ENCODE data around the gene SLC30A3.

SLC30A3 gene

DNA sequence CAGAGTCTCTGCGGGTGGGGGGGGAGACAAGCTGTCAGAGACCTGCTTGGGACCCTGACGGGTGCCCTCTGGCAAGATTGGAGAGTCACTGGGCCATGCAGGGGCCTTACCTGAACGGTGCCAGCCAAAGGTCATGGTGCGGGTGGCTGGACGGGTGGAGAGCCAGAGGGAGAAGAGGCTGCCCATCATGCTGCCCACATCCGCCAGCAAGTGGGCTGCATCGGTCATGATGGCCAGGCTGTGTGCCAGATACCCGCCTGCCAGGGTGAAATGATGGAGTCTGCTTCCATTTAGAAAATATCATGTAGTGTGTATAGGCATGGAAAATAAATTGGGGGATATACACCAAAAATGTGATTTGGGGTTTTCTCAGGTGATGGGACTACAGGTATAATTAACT lies 4.8 kb downstream of the SLC30A3 start:
- no peak for DNase-seq (ENCODE audit: low read depth)

DNA sequence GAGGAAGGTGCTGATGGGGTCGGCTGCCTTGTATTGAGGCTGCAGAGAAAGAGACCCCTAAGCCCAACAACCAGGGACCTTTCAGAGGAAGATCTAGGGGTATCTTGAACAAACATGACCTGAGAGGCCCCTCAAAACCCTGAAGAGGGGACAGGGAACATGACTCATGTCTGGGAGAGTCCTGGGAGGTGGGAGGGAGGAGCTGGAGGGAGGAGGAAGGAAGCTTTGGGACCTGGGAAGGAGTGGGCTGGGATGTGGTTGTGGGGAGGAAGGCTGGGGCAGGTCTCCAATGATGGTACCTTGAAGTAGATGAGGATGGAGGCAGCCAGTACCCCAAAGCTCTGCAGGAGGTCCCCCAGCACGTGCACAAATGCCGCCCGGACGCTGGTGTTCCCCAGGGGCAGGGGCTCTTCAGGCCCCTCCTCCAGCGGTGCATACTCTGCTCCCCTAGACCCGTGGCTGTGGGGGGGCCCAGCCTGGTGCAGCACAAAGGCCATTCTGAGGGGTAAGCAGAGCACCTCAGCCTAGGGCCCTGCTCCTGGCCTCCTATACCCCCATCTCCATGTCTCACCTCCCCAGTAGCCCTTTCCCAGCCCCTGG lies 5.9 kb downstream of the SLC30A3 start:
- DNase-seq (ENCODE audit: low read depth) = no peak

GRCh38 chr2:27255660-27256059 lies 7.2 kb downstream of the SLC30A3 start:
- no peak for DNase-seq (ENCODE audit: low read depth)

- no peak for DNase-seq (ENCODE audit: low read depth)
Measured at GRCh38 chr2:27255187-27255586, 7.7 kb downstream of the SLC30A3 start.

GRCh38 chr2:27251766-27252165 lies 11.1 kb downstream of the SLC30A3 start:
- no peak for DNase-seq (ENCODE audit: low read depth)

- DNase-seq (ENCODE audit: low read depth) = no peak
Measured at GRCh38 chr2:27250652-27251379, 12.0 kb downstream of the SLC30A3 start.

DNA sequence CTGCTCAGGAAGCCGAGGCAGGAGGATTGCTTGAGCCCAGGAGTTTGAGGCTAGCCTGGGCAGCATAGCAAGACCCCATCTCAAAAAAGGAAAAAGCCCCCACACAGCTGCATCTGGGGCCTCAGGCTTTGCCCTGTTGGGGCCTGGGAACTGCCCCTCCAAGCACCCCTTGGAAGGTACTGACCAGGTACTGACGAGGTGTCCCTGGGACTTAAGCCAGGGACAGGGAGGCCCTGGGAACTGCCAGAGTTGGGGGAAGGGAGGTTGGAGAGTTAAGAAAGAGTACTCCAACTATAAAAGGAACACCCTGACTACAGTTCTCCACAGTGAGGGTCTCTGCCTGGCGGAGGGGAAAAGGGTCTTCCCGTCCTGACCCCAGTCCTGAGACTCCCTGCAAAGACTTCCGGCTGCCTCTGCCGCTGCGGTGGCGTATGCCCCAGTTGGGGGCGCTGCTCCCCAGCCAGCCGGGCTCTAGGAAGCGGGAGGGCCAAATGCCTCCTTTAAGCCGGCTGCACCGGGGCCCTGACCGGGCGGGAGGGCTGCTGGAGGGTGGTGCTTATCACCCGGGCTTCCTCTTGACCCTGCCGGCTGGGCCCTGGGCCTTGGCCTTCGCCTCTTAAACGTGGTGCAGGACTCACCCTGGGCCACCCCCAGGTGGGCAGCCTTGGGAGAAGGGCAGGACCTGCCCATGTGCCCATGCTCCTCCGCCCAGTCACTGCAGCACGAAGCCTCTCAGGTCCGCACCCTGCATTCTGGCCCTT lies 12.8 kb downstream of the SLC30A3 start:
- peak; percentile 17 for DNase-seq (ENCODE audit: low read depth)

DNA sequence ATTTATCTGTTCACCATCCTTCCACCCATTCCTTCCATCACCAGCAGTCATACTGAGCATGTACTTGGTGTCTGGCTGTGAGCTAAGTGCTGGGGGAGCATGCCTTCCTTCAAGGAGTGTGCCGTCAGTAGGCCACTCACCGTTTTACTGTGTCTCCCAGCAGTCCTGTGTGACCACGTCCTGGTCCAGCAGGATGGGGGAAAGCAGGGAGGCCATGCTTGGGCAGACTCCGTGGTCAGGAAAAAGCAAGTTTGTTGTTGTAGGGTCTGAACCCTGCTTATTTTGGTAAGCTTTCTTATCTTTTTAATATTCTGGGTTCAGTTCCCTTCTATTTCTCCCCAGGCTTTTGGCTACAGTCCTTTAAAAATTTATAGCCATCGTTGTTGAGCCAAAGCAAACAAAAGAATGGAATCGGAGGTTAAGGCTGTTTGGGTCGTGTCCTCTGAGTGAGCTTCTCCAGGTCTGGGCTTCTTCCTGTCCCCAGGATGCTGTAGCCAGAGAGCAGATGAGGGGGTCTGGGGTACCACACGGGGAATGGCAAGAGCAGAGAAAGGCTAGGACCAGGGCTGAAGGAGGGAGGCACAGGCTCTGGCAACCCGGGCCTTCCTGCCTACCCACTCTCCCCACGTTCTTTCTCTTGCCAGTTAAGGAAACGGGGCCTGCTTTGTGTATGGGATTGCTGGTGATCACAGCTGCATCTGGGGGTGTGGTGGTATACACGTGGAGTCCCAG lies 13.5 kb downstream of the SLC30A3 start:
- DNase-seq (ENCODE audit: low read depth) = no peak

- DNase-seq (ENCODE audit: low read depth) = no peak
Measured at GRCh38 chr2:27247893-27248292, 15.0 kb downstream of the SLC30A3 start.

DNA sequence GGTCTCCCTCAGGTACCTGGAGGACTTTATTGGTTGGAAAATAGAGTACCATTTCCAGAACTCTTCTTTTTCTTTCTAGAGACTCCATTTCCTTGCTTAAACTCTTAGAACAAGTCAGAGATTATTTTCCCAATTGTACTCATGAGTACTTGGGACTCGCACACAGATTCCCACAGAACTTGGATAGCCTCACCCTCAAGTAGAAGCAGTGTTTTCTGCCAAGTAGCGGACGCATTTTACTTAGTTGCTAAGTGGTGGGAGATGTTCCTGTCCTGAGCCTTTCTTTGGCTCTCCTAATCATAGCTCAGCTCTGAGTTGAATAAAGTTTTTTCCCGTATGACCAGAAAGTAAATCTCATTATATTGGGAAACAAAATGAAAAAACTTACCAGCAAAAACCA lies 17.2 kb downstream of the SLC30A3 start:
- no peak for DNase-seq (ENCODE audit: low read depth)

DNA sequence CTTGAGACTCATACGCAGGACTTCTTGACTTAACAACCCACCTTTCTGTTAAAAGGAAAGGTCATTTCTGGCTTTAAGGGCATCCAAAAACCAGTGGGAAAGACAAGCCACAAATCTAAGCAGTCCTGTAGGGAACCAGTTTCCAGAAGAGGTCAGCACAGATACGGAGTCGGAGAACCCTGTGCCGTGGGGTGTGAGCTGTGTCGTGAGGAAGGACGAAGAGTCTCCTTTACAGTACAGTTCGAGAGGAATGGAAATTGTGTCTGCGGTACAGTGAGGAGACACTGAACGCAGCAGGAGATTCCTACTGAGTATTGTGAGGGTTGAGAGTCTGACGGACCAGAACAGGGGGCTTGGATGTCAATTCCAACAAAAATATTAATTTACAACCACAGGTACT lies 17.7 kb downstream of the SLC30A3 start:
- no peak for DNase-seq (ENCODE audit: low read depth)

- DNase-seq (ENCODE audit: low read depth) = no peak
Measured at GRCh38 chr2:27243391-27244130, 19.3 kb downstream of the SLC30A3 start.

- no peak for DNase-seq (ENCODE audit: low read depth)
Measured at GRCh38 chr2:27242614-27242951, 20.3 kb downstream of the SLC30A3 start.

GRCh38 chr2:27241761-27242613 lies 20.9 kb downstream of the SLC30A3 start:
- no peak for DNase-seq (ENCODE audit: low read depth)

- no peak for DNase-seq (ENCODE audit: low read depth)
Measured at GRCh38 chr2:27240406-27240805, 22.4 kb downstream of the SLC30A3 start.

- DNase-seq (ENCODE audit: low read depth) = no peak
Measured at GRCh38 chr2:27238976-27239375, 23.9 kb downstream of the SLC30A3 start.

GRCh38 chr2:27237341-27237945 lies 25.4 kb downstream of the SLC30A3 start:
- no peak for DNase-seq (ENCODE audit: low read depth)

- no peak for DNase-seq (ENCODE audit: low read depth)
Measured at GRCh38 chr2:27236626-27237025, 26.2 kb downstream of the SLC30A3 start.

DNA sequence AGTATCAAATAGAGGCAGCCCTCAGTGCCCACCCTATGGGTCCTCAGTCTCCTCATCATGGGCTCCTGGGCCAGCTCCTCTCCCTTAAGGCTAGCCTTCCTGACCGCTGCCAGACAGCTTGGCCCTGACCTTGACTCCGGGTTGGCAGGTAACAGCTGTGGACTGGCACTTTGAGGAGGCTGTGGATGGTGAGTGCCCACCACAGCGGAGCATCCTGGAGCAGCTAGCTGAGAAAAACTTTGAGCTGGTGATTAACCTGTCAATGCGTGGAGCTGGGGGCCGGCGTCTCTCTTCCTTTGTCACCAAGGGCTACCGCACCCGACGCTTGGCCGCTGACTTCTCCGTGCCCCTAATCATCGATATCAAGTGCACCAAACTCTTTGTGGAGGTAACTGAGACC lies 26.7 kb downstream of the SLC30A3 start:
- no peak for DNase-seq (ENCODE audit: low read depth)

GRCh38 chr2:27233341-27233740 lies 29.5 kb downstream of the SLC30A3 start:
- no peak for DNase-seq (ENCODE audit: low read depth)

GRCh38 chr2:27231921-27232320 lies 30.9 kb downstream of the SLC30A3 start:
- DNase-seq (ENCODE audit: low read depth) = no peak

Measured in activated T-helper 9 cell treated with anti-CD3 and anti-CD28 coated beads, Interleukin-2, amount 50 U/mL, for 16 hours (primary cell).